GM19397 (cell line): ENCODE results near the gene CGREF1.
"Not testable (repeated sequence)": the region's sequence is repeated elsewhere in the genome, so short reads cannot be mapped to it uniquely, and the experiment has no call there.

ENCODE experiments used
- ATAC-seq: cut with Tn5 transposase; IDR thresholded peaks from one replicate; pipeline ENCODE4 v1.9.1; 2021; ENCODE audit warnings: mild to moderate bottlenecking, moderate library complexity; ENCODE audit not compliant: unreplicated experiment

CGREF1 gene

DNA sequence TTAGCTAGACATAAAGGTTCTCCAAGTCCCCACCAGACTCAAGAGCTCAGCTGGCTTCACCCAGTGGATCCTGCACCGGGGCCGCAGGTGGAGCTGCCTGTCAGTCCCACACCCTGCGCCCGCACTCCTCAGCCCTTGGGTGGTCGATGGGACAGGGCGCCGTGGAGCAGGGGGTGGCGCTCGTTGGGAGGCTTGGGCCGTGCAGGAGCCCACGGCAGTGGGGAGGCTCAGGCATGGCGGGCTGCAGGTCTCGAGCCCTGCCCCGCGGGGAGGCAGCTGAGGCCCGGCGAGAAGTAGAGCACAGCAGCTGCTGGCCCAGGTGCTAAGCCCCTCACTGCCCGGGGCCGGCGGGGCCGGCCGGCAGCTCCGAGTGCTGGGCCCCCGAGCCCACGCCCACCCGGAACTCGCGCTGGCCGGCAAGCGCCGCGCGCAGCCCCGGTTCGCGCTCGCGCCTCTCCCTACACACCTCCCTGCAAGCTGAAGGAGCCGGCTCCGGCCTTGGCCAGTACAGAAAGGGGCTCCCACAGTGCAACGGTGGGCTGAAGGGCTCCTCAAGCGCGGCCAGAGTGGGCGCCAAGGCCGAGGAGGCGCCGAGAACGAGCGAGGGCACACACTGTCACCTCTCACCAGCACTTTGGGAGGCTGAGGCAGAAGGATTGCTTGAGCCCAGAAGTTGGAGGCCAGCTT, 7.4 kb downstream of the CGREF1 start:
- not testable (repeated sequence) for ATAC-seq

DNA sequence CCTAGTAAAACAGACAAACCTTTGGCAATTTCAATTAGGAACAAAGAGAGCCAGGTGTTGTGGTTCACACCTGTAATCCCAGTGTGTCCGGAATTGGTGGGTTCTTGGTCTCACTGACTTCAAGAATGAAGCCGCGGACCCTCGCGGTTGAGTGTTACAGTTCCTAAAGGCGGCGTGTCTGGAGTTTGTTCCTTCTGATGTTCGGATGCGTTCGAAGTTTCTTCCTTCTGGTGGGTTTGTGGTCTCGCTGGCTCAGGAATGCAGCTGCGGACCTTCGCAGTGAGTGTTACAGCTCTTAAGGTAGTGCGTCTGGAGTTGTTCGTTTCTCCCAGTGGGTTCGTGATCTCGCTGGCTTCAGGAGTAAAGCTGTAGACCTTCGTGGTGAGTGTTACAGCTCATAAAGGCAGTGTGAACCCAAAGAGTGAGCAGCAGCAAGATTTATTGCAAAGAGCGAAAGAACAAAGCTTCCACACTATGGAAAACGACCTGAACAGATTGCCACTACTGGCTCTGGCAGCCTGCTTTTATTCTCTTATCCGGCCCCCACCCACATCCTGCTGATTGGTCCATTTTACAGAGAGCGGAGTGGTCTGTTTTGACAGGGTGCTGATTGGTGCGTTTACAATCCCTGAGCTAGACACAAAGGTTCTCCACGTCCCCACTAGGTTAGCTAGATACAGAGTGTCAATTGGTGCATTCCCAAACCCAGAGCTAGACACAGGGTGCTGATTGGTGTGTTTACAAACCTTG, 8.2 kb downstream of the CGREF1 start:
- ATAC-seq: not testable (repeated sequence)

DNA sequence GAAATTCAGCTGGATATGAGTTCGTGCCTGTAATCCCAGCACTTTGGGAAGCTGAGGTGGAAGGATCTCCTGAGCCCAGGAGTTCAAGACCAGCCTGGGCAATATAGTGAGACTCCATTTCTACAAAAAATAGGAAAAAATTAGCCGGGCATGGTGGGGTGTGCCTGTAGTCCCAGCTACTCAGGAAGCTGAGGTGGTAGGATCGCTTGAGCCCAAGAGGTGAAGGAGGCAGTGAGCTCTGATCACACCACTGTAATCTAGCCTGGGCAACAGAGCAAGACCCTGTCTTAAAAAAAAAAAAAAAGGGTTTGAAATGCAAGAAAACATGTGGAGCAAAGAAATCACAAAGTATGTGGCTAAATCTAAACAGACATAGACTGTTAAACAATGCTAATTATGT, 9.8 kb downstream of the CGREF1 start:
- no peak for ATAC-seq

DNA sequence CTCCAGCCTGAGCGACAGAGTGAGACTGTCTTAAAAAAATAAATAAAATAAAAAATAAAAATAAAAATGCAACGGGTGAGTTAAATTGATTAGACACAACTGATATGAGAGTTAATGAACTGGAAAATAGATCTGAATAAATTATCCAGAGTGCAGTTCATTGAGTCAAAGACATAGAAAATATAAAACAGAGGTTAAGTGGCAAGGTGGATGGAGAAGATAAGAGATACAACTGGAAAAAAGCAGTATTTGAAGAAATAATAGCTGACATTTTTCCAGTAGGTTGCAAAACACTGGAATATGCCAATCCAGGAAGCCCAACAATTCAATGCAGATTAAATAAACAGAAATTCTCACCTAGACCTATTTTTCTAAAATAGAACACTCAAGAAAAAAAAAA, 10.7 kb downstream of the CGREF1 start:
- ATAC-seq: no peak

DNA sequence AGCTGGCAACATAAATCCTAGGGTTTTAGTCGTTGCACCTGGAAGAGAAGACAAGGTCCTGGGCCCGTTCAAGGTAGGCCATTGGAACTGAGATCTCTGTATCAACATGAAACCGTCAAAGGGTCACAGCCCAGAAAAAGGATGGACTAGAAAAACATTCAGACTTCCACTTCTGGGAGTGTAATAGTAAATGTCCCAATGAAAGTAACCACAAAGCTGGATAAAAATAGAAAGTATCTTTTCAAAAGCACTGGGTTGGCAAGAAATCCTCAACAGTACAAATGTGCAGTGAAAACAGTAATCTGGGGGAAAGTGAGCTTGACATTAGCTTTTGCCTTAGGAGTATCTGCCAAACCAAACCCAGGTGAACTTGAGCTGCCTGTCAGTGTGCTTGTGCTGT, 12.9 kb downstream of the CGREF1 start:
- no peak for ATAC-seq

DNA sequence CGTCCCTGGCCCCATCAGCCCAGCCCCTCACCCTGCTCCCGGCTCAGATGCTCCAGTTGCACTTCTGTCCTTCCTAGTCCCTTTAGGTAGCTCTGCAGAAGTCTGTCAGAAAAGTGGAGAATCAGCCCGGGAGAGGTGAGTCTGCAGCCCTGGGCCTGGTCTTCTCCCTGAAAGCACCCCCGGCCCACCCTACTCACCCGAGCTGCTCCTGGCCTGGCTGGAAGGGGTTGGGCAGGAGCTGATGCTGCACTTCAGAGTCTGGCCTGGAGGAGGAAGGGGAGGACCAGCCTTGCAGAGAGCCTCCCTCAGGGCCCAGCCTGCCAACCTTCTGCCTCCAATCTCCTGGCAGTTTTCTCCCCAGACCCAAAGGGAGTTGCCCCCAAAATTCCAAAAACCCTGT, 16.6 kb downstream of the CGREF1 start:
- ATAC-seq: no peak

DNA sequence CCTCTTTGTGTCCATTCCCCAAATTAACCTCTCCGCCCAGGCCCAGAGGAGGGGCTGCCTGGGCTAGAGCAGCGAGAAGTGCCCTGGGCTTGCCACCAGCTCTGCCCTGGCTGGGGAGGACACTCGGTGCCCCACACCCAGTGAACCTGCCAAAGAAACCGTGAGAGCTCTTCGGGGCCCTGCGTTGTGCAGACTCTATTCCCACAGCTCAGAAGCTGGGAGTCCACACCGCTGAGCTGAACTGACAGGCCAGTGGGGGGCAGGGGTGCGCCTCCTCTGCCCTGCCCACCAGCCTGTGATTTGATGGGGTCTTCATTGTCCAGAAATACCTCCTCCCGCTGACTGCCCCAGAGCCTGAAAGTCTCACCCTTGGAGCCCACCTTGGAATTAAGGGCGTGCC, 18.9 kb downstream of the CGREF1 start:
- no peak for ATAC-seq

DNA sequence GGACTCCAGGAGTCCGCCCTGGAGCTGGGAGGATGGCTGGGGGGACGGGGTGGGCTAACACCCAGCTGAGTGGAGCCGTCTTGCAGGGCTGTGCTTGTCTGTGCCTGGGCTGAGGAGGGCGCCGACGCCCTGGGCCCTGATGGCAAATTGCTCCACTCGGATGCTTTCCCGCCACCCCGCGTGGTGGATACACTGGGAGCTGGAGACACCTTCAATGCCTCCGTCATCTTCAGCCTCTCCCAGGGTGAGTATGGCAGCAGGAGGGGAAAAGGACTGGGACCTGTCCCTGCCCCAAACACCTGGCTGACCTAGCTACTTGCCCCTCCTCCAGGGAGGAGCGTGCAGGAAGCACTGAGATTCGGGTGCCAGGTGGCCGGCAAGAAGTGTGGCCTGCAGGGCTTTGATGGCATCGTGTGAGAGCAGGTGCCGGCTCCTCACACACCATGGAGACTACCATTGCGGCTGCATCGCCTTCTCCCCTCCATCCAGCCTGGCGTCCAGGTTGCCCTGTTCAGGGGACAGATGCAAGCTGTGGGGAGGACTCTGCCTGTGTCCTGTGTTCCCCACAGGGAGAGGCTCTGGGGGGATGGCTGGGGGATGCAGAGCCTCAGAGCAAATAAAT, 19.5 kb downstream of the CGREF1 start:
- ATAC-seq: no peak

DNA sequence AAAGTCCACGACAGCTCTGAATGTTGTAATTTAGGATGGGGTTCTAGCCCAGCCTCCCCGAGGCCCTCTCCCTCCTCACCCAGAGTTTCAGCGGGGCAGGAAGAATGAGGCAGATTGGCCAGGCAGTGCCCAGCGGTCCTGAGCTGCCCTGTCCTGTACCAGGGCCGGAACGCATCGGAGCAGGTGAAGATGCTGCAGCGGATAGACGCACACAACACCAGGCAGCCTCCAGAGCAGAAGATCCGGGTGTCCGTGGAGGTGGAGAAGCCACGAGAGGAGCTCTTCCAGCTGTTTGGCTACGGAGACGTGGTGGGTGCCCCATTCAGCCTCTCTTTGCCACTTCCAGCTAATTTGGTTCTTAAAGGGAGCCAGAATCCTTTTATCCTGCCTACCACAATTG, 21.6 kb downstream of the CGREF1 start:
- ATAC-seq: no peak

DNA sequence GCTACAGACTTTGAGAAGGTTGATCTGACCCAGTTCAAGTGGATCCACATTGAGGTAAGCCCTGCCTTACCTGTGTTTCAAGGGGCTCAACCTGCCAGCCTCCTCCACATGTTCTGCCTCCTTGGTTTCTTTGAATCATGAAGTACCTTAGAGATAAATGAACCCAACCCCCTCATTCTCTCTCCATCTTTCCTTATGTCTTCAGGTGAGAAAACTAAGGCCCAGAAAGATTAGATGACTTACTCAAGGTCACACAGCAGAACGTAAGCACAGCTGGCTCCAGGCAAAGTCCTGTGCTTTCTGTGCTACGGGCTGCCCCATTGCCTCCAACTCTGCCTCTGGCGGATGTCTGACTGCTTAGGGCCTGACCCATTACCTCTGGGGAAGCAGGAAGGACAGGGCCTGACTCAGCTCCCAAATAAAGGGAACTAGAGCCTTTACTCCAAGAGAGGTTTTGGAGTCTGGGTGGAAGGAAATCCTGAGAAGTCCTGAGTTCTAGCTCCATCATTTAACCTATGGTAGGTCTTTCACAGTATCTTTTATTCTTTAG, 22.1 kb downstream of the CGREF1 start:
- ATAC-seq: no peak

DNA sequence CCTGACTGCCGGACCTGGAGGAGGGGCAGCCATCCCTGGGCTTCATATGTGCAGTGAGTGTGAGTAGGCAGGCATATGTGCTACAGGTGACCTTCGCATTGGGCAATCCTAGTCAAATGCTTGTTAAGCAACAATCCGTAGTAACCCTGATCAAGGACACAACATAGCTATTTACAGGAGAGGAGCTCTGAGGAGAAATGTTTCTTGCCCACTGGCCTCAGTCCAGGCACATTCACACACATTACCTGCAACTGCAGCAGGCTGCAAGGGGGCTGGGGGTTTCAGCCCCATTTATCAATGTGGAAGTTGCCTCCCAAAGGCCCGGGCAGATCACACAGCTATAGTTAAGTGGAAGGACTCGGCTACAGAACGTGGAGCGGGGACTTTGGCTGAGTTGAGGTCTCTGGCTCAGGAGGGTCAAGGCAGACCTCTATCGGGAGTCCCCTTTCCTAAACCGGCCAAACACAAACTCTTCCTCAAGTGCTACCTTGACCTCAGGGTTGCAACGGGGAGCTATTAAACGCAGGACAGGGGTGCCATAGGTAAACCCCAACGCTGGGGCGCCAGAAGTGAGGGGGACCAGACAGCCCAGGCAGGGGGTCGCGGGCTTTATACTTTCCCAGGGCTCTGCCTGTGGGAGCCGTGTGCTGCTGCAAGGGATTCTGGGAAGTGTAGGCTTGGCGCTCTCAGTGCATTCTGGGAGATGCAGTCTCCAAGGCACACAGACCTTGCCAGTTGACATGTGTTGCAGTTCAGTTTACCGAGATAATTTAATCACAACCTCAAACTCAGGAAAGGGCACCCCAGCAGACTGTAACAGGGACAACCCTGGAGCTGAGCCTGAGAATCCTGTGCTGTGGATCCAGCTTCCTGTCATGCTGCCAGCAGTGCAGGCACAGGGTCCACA, 22.9 kb downstream of the CGREF1 start:
- ATAC-seq: no peak

DNA sequence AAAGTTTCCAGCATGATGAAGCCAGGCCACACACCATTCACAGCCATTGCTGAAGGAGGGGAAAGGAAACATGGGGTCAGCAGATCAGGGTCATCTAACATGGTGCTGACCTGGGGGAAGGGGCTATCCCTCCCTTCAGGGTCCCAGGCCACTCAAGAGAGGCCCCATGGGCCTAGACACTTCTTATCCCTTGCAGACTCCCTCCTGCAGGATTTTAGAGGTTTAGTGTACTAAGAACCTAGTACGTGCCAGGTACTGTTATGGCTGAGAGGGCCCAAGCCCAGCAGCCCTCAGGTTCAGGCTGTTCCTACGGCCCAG, 23.5 kb downstream of the CGREF1 start:
- no peak for ATAC-seq

DNA sequence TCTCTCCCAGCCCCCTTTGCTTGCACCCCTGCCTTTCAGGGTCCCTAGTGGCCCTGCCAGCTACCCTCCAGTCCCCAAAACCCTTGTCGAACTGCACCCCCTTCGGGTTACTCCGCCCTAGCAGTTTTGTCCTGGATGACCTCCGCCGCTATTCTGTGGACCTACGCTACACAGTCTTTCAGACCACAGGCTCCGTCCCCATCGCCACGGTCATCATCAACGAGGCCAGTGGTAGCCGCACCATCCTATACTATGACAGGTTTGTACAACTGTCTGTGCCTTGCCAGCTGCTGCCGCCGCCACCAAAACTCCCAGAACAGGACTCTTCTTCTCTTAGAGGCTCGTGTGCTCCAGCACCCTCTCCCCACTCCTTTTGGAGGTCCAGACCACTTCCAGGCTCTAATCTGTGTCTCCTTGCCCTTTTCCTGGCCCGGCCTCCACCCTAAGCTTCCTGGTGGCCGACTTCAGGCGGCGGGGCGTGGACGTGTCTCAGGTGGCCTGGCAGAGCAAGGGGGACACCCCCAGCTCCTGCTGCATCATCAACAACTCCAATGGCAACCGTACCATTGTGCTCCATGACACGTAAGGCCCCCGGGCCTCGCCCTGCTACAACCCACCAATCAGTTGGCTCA, 24.5 kb downstream of the CGREF1 start:
- no peak for ATAC-seq

DNA sequence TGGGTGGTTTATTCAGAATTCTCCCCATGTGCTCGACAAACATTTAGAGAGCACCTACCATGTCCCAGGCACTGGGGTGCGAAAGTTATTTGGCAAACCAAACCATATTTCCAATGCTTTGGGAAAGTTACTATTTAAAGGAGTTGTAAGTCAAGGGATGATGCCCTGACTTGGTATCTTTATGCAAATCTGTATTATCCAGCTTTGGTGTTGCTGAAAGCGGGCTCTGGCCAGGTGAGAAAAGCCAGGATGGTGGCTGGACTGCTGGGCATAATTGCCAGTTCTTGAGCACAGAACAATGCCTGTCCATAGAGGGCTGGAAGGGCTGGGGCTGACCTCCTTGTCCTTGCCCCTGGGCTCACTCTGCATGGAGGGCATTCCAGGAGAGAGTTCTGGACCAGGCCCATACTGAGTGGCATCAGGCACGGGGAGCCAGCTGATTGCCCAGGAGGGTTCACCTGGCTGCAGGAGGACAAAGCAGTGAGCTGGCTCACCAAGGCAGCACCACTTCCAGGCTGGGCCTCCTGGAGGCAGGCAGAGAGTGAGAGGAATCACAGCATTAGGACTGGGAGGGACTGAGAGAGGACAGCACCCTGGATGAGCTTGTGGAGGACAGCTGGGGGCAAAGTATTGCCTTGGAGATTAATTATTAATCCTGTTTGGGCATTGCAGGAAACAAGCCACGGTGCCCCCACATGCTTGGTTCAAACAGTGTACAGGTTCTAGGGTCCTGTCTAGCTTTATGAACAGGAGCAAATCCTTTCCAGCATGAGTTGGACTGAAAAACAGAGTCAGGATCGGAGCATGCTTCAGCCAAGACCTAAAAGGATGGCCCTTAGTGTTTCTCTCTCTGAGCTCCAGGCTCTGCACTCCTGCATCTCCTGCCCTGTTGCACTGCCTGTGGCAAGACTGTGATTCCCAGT, 25.2 kb downstream of the CGREF1 start:
- ATAC-seq: no peak

DNA sequence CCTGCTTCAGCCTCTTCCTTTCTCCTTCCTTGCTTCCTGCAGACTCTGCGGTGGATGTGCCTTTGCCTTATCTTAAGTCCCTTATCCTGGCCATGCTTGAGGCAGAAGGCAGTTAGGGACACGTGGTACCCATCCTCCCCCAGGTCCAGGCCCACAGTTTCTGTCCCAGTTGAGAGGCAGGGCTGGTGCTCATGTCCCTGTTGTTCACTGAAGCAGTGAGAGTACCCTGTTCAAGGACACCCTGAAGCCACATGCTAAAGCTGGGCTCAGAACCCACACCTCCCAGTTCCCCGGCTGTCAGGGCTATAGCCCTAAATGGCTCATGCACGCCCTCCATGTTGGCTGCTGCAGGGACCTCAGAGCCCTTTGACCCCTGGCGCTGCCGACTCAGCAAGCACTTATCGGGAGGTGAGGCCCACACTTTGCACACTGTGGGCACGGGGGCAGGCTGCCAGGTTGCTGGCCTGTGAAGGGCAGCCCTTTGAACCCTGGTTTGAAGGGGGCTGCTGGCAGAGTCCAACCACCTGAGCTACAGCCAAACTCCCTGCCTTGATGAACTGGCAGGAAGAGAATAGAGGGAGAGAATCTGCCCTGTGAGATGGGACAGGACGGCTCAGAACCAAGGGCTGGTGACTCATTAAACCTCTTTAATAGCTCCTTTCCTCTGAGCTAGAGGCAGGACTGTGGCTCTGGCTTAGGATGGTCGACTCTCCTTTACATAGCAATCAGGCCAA, 26.1 kb downstream of the CGREF1 start:
- ATAC-seq: no peak

DNA sequence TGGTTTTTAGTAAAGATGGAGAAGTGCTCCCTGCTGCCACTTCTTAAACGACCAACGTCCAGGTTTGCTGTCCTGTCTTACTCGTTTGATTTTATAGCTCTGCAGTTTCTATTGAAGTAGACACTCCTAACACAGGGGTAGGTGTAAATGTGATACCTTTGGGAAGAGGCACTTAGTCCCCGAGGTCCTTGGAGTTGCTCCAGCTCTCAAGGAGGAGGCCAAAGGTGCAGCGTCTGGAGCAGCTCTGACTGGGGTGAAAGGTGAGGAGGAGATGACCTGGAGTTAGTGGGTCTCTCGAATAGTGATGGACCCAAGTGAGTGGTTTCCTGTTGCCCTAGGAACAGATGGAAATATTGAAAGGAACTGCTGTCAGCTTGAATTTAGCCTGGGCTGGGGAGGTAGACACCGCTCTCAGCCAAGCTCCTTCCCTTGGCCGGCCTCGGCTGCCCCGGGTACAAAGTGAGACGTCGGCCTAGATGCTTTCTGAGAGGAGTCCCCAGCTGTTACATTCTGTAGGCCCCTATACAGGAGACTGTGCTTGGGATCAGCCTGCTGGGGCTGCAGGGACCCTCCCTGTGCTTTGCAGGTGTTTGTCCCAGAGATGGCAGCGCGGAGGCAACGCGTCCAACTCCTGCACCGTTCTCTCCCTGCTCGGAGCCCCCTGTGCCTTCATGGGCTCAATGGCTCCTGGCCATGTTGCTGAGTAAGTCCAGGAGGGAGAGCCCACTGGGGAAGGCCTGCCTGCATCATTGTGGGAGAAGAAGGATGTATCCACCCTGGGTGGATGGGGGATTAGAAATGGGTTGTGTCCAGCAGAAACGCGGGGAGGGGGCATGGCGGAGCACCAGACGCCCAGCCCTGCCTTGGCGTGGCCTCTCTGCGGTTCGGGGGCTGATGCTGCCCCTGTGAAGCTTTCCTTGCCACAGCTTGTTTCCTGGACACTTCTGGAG, 26.9 kb downstream of the CGREF1 start:
- ATAC-seq: no peak

DNA sequence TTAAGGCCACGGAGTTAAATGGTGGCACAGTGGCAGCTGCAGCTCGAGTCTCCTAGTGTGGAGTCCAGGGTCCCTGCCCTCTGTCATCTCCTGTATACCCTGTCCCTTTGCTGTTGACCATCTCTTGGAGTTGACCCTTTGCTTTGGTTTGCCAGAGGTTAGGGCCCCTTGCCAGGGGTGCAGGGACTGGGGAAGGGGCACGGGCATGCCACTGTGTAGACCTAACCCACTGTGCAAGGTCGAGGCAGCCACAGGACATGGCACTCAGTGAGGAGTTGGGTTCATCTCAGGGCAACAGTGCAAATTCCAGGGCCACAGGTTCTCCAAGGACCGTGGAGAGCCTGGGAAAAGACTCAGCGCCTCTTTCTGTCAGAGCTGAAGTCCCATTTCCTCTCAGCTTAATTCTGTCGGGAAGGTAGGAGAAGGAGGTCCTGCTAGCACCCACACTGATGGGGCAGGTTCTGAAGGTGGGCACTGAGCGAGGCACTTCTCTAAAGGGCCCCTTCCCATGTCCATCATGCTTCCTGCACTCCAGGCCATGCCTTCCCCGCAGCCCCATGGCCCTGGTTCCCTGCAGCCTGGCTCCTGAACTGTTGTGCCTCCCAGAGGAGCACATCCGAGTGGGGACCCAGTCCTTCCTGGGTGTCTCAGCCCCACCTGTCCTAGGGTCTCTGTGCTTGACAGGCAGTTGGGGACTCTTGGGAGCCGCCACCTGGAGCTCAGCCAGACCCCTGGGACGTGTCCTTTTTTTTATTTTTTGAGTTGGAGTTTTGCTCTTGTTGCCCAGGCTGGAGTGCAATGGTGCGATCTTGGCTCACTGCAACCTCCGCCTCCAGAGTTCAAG, 29.6 kb downstream of the CGREF1 start:
- no peak for ATAC-seq
